Measurements from ENCODE around the gene SLC35F3.
"Not testable (repeated sequence)": the region's sequence is repeated elsewhere in the genome, so short reads cannot be mapped to it uniquely, and the experiment has no call there.

SLC35F3 gene

DNA sequence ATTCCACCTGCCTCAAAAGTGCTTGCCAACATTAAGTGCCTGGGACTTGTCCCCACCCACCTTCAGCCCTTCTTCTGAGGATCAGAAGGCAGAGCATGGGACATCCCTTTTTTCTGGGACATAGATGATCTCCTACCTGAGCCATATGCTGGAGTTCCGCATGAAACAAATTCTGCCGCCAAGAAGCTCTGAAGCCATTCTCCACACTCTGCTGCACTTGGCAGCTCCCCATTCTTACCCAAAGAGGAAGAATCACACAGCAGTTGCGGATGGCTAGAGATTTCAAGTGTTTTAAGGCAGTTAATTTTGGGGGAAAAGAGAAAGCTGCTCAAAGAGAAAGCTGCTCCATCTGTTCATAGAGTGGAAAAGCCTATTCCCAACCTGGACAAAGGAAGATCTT, 271.5 kb downstream of the SLC35F3 start:
- no peak for DNase-seq (ENCODE audit: extremely low read depth, low read depth)

GRCh38 chr1:234176847-234177246, 272.4 kb downstream of the SLC35F3 start:
- DNase-seq (ENCODE audit: extremely low read depth, low read depth), result not testable (repeated sequence)

More for the DNA sequence above, 271.5 kb downstream of the SLC35F3 start:
- no peak for TF ChIP-seq CTCF (IDR thresholded peaks at IDR 0.05; ENCODE audit: low read depth, low read length)

DNA sequence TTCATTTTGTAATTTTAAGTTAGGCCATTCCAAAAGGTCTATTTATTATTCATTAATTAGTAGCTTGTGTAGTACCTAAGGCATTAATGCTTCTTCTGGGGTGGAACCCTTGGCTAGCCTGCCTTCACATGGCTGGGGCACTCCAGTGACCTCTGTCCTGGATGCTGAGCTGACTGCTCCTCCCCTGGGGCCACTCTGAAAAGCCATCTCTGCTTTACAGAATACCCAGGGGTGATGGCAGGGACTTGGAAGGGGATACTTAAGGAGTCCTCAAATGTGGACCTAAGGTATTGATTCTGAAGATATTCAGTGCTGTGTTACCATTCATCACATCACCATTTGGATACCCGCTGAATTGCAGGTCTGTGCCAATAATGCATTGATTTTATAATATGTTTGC, 281.0 kb downstream of the SLC35F3 start:
- no peak for TF ChIP-seq CTCF (IDR thresholded peaks at IDR 0.05; ENCODE audit: low read depth, low read length)
- DNase-seq (ENCODE audit: extremely low read depth, low read depth), result no peak

- no peak for DNase-seq (ENCODE audit: extremely low read depth, low read depth)
- TF ChIP-seq CTCF (IDR thresholded peaks at IDR 0.05; ENCODE audit: low read depth, low read length), result no peak
Observed at GRCh38 chr1:234186037-234186688, 281.7 kb downstream of the SLC35F3 start.

GRCh38 chr1:234188454-234188792, 283.9 kb downstream of the SLC35F3 start:
- no peak; the same call in 1 of the 2 replicates for TF ChIP-seq CTCF (IDR thresholded peaks at IDR 0.05; ENCODE audit: low read depth, low read length)
- no peak for DNase-seq (ENCODE audit: extremely low read depth, low read depth)

DNA sequence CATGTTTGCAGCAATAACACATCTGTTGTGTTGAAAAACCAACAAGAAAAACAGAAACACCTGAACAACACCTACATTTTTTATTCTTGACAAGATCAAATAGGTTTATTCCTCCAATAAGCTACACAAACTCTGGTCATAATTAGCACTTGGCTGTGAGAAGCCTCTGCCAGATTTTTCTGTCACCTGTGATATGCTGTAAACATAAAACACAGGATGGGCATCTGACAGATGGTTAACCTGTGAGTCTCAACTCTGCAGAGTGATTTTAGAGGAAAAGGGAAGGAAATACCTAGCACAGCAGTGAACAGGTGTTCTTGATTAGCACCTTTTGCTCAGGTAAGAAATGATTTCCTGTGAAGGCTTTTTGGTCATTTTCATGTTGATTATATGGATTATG, 293.4 kb downstream of the SLC35F3 start:
- TF ChIP-seq CTCF (IDR thresholded peaks at IDR 0.05; ENCODE audit: low read depth, low read length), result no peak
- no peak for DNase-seq (ENCODE audit: extremely low read depth, low read depth)

DNA sequence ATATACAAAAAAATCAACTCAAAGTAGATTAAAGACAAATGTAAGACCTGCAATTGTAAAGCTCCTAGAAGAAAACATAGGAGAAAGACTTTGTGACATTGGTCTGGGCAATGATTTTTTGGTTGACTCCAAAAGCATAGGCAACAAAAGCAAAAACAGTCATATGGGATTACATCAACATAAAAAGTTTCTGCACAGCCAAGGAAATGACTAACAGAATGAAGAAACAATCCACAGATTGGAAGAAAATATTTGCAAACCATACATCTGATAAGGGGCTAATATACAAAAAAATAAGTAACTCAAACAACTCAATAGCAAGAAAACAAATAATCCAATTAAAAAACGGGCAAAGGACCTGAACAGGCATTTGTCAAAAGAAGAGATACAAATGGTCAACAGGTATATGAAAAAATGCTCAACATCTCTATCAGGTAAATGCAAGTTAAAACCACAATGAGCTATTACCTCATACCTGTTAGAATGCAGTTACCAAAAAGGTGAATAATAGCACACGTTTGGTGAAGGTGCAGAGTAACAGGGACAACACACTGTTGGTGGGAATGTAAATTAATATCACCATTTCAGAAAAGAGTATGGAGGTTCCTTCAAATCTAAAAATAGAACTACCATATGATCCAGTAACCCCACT, 295.1 kb downstream of the SLC35F3 start:
- TF ChIP-seq CTCF (IDR thresholded peaks at IDR 0.05; ENCODE audit: low read depth, low read length), result no peak
- no peak for DNase-seq (ENCODE audit: extremely low read depth, low read depth)

- no peak for DNase-seq (ENCODE audit: extremely low read depth, low read depth)
- TF ChIP-seq CTCF (IDR thresholded peaks at IDR 0.05; ENCODE audit: low read depth, low read length), result no peak
Observed at GRCh38 chr1:234200566-234200965, 296.1 kb downstream of the SLC35F3 start.
